NB4 (cell line): ENCODE results near the gene SWT1.
"Not testable (repeated sequence)": the region's sequence is repeated elsewhere in the genome, so short reads cannot be mapped to it uniquely, and the experiment has no call there.

ENCODE experiments used
- DNase-seq: peaks from one replicate; pipeline ENCODE4 v3.0.0; 2010; ENCODE audit warnings: low read depth
- H3K4me3 ChIP-seq: one replicate; pipeline ENCODE4 v1.5.1; 2011; ENCODE audit warnings: mild to moderate bottlenecking, low read depth, low read length, moderate library complexity
- MAX ChIP-seq: IDR thresholded peaks from 2 replicates; pipeline ENCODE4 v1.6.1; 2011; ENCODE audit warnings: low read depth, low read length
- MYC ChIP-seq: IDR thresholded peaks from 2 replicates; pipeline ENCODE4 v1.6.1; 2011; ENCODE audit warnings: low read depth, low read length
- POLR2A ChIP-seq: IDR thresholded peaks from 2 replicates; pipeline ENCODE4 v1.6.1; 2011; ENCODE audit warnings: mild to moderate bottlenecking; ENCODE audit not compliant: insufficient read length; ENCODE audit errors: extremely low read depth
- TF ChIP-seq, protein P1 (sequence below): IDR thresholded peaks from one replicate; pipeline ENCODE4 v1.5.1; 2012; ENCODE audit warnings: low read depth, low read length

SWT1 gene

DNA sequence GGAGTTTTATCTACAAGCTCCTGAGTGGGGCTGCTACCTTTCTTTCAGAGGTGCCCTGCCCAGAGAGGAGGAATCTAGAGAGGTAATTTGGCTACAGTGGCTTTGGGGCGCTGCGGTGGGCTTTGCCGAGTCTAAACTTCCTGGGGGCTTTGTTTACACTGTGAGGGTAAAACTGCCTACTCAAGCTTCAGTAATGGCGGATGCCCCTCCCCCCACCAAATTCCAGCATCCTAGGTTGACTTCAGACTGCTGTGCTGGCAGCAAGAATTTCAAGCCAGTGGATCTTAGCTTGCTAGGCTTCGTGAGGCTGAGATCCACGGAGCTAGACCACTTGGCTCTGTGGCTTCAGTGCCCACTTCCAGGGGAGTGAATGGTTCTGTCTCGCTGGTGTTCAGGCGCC, 43.9 kb downstream of the SWT1 start:
- H3K4me3 ChIP-seq, result no peak overlapping the region
- DNase-seq, result no peak
- TF ChIP-seq POLR2A, result no peak
- TF ChIP-seq MAX, result no peak
- no peak for TF ChIP-seq MYC
- TF ChIP-seq, protein P1, sequence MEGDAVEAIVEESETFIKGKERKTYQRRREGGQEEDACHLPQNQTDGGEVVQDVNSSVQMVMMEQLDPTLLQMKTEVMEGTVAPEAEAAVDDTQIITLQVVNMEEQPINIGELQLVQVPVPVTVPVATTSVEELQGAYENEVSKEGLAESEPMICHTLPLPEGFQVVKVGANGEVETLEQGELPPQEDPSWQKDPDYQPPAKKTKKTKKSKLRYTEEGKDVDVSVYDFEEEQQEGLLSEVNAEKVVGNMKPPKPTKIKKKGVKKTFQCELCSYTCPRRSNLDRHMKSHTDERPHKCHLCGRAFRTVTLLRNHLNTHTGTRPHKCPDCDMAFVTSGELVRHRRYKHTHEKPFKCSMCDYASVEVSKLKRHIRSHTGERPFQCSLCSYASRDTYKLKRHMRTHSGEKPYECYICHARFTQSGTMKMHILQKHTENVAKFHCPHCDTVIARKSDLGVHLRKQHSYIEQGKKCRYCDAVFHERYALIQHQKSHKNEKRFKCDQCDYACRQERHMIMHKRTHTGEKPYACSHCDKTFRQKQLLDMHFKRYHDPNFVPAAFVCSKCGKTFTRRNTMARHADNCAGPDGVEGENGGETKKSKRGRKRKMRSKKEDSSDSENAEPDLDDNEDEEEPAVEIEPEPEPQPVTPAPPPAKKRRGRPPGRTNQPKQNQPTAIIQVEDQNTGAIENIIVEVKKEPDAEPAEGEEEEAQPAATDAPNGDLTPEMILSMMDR, result no peak

GRCh38 chr1:185207170-185207569, 50.2 kb downstream of the SWT1 start:
- H3K4me3 ChIP-seq, result no peak overlapping the region
- TF ChIP-seq POLR2A, result no peak
- TF ChIP-seq MAX, result no peak
- TF ChIP-seq, protein P1, result no peak
- no peak for TF ChIP-seq MYC
- no peak for DNase-seq

DNA sequence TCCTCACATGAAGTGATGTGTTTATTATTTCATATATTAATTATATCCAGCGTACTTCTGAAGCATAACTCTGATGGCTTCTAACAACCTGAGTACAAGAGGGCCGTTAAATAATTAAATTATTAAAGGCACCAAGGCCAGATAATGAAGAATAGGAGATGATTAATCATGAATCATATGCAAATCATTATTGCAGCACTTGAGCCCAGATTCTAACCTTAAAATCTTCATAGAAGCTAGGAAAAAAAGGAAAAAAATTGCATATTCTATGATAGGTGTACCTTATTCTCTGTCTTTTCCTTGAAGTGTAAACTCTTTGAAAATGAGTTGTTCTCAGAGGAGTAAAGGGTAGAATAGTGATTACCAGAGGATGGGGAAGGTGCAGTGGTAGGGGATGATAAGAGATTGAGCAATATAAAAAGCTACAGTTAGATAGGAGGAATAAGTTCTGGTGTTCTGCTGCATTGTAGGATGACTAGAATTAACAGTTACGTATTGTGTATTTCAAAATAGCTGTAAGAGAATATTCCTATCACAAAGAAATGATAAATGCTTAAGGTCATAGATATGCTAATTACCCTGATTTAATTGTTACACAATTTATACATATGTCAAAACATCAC, 51.1 kb downstream of the SWT1 start:
- TF ChIP-seq MAX (no peak), MYC (no peak), POLR2A (no peak)
- TF ChIP-seq, protein P1, result no peak
- no peak overlapping the region for H3K4me3 ChIP-seq
- DNase-seq, result no peak

- H3K4me3 ChIP-seq, result no peak overlapping the region
- DNase-seq, result no peak
- TF ChIP-seq, protein P1, result no peak
- no peak for TF ChIP-seq MYC
- TF ChIP-seq POLR2A, result no peak
- no peak for TF ChIP-seq MAX
Observed at GRCh38 chr1:185208626-185209180, 51.7 kb downstream of the SWT1 start.

DNA sequence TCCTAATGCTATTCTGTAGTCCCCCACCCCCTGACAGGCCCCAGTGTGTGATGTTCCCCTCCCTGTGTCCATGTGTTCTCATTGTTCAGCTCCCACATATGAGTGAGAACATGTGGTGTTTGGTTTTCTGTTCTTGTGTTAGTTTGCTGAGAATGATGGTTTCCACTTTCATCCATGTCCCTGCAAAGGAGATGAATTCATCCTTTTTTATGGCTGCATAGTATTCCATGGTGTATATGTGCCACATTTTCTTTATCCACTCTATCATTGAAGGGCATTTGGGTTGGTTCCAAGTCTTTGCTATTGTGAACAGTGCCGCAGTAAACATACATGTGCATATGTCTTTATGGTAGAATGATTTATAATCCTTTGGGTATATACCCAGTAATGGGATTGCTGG, 52.4 kb downstream of the SWT1 start:
- not testable (repeated sequence) for DNase-seq, H3K4me3 ChIP-seq

GRCh38 chr1:185213091-185213490, 56.1 kb downstream of the SWT1 start:
- no peak overlapping the region for H3K4me3 ChIP-seq
- DNase-seq, result no peak
- no peak for TF ChIP-seq MYC
- no peak for TF ChIP-seq POLR2A
- TF ChIP-seq, protein P1, result no peak
